Measurements from ENCODE around the gene AMN1. TPM values are rescaled to one million over a fixed set of nuclear protein-coding genes. Genes with fewer than 3 reads are reported as not detected.
"Not testable (repeated sequence)": the region's sequence is repeated elsewhere in the genome, so short reads cannot be mapped to it uniquely, and the experiment has no call there.

The AMN1 gene
- total RNA-seq, 1 donor from 2014 or later = 11.5 TPM

DNA sequence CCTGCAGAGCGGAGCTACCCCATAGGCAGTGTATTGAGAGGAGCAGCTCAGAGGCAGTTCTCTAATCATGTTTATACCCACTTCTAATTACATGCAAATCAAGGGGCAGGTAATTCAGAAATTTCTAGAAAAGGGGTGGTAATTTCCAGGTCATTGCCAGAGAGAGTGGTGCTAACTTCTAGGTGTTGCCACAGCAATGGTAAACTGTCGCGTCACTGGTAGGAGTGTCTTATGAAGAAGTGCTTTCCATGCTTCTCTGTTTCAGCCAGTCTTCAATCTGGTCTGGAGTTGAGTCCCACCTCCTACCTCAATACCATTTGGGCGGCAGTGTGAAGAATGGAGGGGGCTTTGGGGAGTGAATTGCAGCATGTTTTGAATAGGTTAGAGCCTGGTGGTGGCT, 8.5 kb upstream of the AMN1 start:
- no peak for DNase-seq (ENCODE audit: missing footprints)
- ATAC-seq = no peak
- intact Hi-C loops (cut with DNase I) = no loop called here

DNA sequence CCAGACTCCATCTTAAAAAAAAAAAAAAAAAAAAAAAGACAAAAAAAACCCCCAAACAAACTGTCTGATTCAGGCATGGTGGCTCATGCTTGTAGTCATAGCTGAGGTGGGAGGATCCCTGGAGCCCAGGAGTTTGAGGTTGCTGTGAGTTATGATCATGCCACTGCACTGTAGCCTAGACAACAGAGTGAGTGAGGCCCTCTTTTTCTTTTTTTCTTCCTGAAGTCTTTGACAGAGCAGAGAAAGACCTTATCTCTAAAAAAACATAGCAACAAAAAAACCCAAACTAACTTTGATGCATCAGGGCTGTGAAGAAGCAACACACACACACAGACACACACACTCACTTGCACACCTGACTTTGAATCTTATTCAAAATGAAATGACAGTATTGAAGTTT, 7.7 kb upstream of the AMN1 start:
- intact Hi-C loops (cut with DNase I) = no loop called here
- ATAC-seq (no peak), DNase-seq (ENCODE audit: missing footprints) (no peak)

DNA sequence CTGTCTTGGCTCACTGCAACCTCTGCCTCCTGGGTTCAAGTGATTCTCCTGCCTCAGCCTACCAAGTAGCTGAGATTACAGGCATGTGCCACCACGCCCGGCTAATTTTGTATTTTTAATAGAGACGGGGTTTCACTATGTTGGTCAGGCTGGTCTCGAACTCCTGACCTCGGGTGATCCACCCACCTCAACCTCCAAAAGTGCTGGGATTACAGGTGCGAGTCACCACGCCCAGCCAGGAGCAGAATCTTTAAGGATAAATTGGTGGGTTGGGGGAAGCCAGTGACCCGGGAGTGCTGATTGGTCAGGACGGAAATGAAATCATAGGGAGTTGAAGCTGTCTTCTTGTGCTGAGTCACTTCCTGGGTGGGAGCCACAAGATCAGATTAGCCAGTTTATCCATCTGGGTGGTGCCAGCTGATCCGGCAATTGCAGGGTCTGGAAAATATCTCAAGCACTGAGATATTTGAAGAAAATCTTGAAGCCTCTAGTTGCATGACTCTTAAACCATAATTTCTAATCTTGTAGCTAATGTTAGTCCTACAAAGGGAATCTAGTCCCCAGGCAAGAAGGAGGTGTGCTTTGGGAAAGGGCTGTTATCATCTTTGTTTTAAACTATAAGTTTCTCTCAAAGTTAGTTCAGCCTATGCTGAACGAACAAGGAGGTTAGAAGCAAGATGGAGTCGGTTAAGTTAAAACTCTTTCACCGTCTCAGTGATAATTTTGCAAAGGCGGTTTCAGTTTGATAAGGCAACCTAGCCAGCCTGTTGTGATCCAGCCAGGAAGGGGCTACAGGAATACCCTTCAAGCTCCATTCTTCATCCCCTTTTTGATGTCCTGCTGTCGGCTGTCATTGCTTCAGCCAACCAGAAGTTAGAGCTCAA, 5.0 kb upstream of the AMN1 start:
- not testable (repeated sequence) for DNase-seq (ENCODE audit: missing footprints)
- intact Hi-C loops (cut with DNase I) = loop anchor here (5.0 kb wide), 1 partner anchor 144 kb away; no protein-coding TSS in a partner anchor

DNA sequence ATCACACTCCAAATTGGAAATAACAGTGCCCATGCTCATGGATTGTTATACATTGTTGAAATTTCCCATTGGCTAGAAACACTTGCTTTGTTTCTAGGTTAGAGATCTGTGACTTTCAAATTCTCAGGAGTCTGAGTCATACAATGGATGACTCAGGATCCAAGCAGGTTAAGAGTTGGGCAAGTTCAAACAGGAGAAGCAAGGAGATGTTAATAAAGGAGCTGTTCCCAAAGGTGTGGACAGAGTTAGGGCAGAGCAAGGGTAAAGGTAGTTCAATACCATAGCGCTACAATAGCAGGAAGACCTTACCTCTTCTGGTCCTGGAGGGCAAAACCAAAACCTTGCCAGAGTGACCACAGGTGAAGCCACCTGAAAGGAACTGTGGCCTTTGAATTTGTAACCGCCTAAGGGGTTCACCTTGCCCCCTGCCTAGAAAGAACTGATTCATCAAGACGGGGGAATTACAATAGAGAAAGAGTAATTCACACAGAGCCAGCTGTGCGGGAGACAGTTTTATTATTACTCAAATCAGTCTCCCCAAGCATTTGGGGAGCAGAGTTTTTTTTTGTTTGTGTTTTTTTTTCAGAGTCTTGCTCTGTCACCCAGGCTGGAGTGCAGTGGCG, 4.2 kb upstream of the AMN1 start:
- intact Hi-C loops (cut with DNase I) = loop anchor here (5.0 kb wide), 1 partner anchor 144 kb away; no protein-coding TSS in a partner anchor
- ATAC-seq (no peak), DNase-seq (ENCODE audit: missing footprints) (no peak)

More for the DNA sequence above, 5.0 kb upstream of the AMN1 start:
- ATAC-seq = not testable (repeated sequence)

DNA sequence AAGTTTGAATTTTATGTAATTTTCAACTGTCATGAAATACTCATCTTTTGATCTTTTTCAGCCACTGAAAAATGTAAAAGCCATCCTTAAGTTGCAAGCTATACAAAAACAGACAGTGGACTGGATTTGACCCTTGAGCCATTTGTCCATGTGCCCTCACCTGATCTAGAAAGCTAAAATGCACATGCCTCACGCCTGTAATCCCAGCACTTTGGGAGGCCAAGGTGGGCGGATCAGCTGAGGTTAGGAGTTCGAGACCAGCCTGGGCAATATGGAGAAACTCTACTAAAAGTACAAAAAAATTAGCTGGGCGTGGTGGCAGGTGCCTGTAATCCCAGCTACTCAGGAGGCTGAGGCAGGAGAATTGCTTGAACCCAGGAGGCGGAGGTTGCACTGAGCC, 2.4 kb upstream of the AMN1 start:
- DNase-seq (ENCODE audit: missing footprints); ATAC-seq: not testable (repeated sequence)
- intact Hi-C loops (cut with DNase I) = loop anchor here (5.0 kb wide), 1 partner anchor 146 kb away; no protein-coding TSS in a partner anchor

DNA sequence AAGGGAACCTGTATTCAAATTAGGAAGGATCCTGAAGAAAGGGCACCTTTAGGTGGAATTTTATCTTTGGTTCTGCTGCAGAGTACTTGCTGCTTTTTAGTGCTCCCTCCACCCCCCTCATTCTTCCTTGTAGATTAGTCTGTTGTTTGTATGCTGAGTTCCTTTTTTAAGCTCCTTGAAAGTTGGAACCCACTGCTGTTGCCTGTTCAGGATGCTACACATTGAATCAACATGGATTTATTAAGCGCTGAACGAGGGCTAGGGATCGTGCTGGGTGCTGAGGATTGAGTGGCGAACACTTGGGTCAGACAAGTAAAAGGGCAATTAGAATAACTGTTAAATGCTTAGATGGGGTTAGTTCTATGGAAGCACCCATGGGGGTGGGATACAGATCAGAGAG, 884 bp upstream of the AMN1 start:
- DNase-seq (ENCODE audit: missing footprints) (peak; percentile 54), ATAC-seq (no peak)
- intact Hi-C loops (cut with DNase I) = loop anchor here (5.0 kb wide), 3 partner anchors 72 to 228 kb away; partner anchors contain the start of genes ETFBKMT and RESF1

DNA sequence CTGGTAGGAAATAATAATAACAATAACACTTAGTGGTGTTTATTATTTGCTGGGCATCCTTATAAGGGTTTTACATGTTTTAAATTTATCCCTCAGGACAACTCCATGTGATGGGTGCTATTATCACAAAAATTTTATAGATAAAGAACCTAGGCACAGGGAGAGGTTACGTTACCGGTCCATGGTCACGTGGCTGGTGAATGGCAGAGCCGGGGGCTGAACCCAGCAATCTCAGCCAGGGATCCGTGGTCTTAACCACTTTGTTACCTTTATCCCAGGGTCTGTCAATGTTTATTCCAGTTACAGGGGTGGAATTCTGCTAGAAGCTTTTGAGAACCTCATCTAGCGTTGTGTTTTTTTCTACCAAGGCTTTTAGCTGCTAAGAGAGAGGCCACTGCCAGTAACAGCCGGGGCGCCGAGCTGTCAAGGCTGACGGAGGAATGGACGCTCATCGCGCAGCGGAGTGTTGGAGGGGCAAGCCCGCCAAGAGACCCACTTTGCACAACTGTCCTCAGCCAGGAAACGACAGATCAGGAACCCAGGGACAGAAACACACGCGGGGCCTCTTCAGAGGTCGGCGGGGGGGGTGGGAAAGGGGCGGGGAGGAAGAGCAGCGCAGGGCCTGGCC, 418 bp downstream of the AMN1 start:
- intact Hi-C loops (cut with DNase I) = loop anchor here (5.0 kb wide), 2 partner anchors 71 to 229 kb away; partner anchors contain the start of genes ETFBKMT and RESF1
- DNase-seq (ENCODE audit: missing footprints) = no peak
- ATAC-seq = peak; percentile 18

DNA sequence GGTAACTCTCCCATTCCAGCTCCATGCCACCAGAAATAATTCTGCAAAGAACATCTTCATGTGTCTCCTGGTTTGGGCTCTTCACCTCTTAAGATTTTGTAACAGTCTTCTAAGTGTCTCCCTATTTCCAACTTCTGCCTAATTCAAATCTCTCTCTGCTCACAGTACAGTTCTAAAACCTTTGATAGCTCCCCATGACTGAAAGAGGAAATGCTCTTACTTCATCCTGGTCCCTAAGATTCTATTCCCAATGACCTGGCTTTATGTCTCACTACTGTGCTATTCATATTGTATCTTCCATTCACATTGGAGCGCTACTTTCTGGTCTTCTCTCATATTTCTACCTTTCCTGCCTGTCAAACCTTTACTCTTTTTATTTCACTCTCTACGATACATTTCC, 1.6 kb downstream of the AMN1 start:
- intact Hi-C loops (cut with DNase I) = loop anchor here (5.0 kb wide), 2 partner anchors 70 to 230 kb away; partner anchors contain the start of genes ETFBKMT and RESF1
- no peak for DNase-seq (ENCODE audit: missing footprints)
- no peak for ATAC-seq

DNA sequence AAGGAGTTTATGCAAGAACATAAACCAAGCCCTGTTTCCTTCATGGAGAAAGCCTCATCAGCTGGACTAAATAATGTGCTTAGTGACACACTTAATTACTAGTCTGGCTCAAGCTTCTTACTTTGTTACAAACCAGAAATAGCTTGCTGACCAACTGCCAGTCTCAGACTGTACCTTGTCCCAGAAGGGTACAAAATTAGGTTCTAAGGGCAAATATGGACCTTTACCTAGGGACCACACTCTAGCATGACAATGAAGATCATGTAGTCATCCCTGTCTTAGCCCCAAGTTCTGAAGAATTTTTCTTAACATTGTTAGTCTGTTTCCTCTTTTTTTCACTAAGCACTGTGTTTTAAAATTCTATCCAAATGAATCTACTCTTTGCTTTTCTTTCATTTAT, 2.2 kb downstream of the AMN1 start:
- DNase-seq (ENCODE audit: missing footprints) = no peak
- intact Hi-C loops (cut with DNase I) = loop anchor here (5.0 kb wide), 2 partner anchors 69 to 231 kb away; partner anchors contain the start of genes ETFBKMT and RESF1

DNA sequence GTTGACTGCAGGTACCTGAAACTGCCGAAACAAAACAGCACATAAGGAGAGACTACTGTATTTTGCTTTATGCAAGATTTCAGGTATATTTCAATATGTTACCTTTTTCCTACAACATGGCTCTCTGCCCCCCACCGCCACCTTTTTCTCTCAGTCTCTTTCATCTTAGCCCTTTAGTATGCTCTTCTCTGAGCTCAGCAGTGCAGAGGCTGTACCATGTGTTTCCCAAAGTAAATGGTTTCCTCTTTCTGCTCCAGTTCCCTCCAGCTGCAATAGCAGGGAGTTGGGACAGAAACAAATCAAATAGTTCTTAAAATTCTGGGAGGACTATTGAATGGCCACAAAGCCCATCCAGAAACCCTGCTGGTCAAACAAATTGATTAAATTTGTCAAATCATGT, 4.3 kb downstream of the AMN1 start:
- ATAC-seq (no peak), DNase-seq (ENCODE audit: missing footprints) (no peak)
- intact Hi-C loops (cut with DNase I) = no loop called here

More for the DNA sequence above, 2.2 kb downstream of the AMN1 start:
- ATAC-seq = no peak

DNA sequence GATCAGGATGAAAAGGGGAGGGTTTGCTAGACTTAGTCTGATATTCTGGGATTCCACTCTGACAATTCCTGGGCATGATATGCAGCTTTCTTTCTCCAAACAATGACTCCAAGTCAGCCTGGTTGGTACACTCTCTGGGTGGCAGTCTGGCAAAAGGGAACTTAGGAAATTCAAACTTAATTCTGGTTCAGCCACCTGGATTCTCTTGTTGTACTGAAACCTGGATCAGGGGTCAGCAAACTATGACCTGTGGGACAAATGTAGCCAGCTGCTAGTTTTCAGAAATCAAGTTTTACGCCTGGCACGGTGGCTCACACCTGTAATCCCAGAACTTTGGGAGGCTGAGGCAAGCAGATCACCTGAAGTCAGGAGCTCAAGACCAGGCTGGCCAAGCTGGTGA, 6.2 kb downstream of the AMN1 start:
- DNase-seq (ENCODE audit: missing footprints) (no peak), ATAC-seq (no peak)
- intact Hi-C loops (cut with DNase I) = no loop called here

DNA sequence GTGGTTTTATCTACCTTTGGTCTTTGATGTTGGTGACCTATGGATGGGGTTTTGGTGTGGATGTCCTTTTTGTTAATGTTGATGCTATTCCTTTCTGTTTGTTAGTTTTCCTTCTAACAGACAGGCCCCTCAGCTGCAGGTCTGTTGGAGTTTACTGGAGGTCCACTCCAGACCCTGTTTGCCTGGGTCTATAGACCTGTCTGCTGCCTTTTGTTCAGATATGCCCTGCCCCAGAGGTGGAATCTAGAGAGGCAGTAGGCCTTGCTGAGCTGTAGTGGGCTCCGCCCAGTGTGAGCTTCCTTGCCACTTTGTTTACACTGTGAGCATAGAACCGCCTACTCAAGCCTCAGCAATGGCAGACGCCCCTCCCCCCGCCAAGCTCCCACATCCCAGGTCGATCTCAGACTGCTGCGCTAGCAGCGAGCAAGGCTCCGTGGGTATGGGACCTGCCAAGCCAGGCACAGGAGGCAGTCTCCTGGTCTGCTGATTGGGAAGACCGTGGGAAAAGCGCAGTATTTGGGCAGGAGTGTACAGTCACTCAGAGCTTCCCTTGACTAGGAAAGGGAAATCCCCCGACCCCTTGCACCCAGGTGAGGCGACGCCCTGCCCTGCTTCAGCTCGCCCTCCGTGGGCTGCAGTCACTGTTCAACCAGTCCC, 10.2 kb downstream of the AMN1 start:
- ATAC-seq; DNase-seq (ENCODE audit: missing footprints); intact Hi-C loops (cut with DNase I): not testable (repeated sequence)

DNA sequence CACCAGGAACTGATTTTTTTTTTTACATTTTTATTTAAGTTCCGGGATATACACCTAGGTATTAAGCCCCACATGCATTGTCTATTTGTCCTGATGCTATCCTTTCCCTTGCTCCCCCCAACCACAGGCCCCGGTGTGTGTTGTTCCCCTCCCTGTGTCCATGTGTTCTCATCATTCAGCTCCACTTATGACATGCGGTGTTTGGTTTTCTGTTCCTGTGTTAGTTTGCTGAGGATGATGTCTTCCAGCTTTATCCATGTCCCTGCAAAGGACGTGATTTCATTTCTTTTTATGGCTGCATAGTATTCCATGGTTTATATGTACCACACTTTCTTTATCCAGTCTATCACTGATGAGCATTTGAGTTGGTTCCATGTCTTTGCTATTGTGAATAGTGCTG, 11.8 kb downstream of the AMN1 start:
- ATAC-seq; intact Hi-C loops (cut with DNase I); DNase-seq (ENCODE audit: missing footprints): not testable (repeated sequence)

DNA sequence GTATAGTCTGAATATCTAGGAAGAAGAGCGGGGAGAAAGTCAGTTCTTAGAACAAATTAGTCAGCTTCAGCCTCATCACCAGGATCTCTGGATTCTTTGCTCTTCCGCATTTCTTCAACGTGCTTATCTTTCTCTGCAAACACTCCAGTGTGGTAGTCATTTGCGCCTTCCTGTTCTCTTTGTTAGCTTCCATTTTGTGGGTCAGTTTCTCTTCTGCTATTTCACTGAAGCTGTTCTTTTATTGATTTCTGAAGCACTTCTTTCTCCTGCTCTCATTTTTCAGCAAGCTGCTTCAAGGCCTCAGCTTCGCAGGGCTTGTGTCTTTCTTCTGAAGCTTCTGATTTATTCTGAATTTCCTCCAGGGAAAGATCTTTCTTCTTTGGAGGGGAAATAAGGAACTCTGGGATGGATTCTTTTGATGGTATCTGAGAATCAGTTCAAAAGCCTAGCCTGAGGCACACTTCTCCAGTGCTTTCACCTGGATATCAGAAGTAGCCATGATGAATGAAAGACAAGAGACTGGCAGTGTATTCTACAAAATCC, 13.5 kb downstream of the AMN1 start:
- DNase-seq (ENCODE audit: missing footprints) (no peak), ATAC-seq (no peak)
- intact Hi-C loops (cut with DNase I) = no loop called here

DNA sequence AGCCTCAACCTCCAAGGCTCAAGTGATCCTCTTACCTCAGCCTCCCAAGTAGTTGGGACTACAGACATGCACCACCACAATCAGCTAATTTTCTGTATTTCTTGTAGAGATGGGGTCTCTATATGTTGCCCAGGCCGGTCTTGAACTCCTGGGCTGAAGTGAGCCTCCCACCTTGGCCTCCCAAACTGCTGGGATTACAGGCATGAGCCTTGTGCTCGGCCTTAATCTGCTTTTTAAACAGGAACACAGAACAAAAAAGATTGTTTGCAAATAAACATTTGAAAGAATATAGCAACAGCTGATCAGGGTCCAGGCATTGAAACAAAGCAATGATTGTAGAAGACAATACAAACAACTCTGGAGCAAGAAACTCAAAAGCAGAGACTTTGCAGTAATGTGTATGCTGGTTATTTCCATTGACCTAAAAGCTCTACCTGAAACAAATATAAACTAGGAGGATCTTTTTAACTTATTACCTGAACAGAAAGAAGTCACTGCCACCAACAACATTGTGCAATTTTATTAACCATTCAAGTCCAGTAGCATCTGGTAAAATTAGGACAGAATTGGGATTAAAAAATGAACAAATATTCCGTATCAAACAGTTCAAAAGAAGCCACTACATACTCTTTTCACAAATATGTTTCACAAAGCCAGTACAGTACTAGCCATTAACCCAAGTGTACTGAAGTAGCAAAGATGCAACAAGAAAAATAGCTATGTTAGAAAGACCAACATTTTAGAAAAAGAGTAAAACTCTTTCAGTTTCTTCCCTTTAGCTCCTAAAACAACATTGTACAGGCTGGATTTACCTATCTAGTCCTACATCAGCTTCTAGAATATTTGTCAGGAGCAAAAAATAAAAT, 14.2 kb downstream of the AMN1 start:
- DNase-seq (ENCODE audit: missing footprints) (no peak), ATAC-seq (no peak)
- intact Hi-C loops (cut with DNase I) = no loop called here

DNA sequence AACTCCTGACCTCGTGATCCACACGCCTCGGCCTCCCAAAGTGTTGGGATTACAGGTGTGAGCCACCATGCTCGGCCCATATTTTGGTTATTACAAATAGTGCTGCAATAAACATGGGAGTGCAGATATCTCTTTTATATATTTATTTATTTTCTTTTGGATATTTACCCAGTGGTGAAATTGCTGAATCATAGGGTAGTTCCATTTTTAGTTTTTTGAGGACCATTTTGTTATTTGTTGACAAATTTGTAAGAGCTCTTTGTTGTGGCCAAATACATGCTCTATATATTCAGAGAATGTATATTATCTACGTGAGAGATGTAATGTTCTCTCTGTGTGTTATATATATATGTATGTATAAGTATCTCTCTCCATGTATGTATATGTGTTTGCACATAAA, 15.9 kb downstream of the AMN1 start:
- DNase-seq (ENCODE audit: missing footprints) = no peak
- no peak for ATAC-seq
- intact Hi-C loops (cut with DNase I) = no loop called here

DNA sequence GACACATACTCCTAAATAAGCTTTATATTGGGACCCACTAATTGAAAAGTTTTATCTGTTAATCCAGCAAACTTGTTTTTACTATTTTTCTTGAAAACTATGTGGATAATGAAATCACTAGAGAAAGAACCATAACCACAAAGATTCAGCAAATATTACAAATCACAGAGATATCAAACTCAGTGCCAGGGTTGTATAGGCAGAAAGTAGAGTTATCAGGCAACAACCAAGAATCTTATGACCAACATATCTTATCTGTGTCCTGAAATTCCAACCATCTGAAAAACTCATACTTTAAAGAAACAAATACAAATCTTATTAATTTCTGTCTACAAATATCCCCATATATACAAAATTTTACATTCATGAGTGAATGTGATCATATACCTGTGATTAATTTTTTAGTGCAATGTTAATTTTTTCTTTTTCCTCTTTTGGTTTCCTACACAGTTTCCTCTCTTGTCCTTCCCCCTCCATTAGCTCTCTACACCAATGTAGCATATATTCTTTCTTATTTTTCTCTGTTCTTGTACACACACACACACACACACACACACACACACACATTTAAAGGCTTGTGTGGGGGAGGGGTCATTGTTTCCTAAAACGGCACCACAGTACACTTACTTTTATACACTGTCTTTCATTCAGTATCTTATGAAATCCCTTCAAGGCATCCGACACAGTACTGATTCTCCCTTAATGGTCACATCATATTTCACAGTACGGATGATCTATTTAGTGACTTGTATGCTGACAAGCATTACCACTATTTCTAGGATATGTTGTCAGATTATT, 18.6 kb downstream of the AMN1 start:
- ATAC-seq (no peak), DNase-seq (ENCODE audit: missing footprints) (no peak)
- intact Hi-C loops (cut with DNase I) = no loop called here
